ENCODE data around the gene GOLGA8B.

GRCh38 chr15:34582461-34583371, 735 bp downstream of the GOLGA8B start:
- TF ChIP-seq POLR2A (IDR thresholded peaks at IDR 0.05) (no peak), CTCF (IDR thresholded peaks at IDR 0.05) (no peak), POLR2AphosphoS5 (IDR thresholded peaks at IDR 0.05) (no peak)

All from prostate gland (tissue), 2 donors.